Measurements from ENCODE around the gene CCDC24.

CCDC24 gene

GRCh38 chr1:43991476-43992231 is at the start of gene CCDC24:
TSS of gene CCDC24 (plus strand) at chr1:43991599. CDS start at chr1:43991879, 280 bp downstream.
- DNase-seq (ENCODE audit: low spot score): peak; percentile 82

- DNase-seq (ENCODE audit: low spot score): no peak
Measured at GRCh38 chr1:43942411-43942810, 49.0 kb upstream of the CCDC24 start.

GRCh38 chr1:43944860-43945259 is 46.5 kb upstream of the CCDC24 start:
- no peak for DNase-seq (ENCODE audit: low spot score)

DNA sequence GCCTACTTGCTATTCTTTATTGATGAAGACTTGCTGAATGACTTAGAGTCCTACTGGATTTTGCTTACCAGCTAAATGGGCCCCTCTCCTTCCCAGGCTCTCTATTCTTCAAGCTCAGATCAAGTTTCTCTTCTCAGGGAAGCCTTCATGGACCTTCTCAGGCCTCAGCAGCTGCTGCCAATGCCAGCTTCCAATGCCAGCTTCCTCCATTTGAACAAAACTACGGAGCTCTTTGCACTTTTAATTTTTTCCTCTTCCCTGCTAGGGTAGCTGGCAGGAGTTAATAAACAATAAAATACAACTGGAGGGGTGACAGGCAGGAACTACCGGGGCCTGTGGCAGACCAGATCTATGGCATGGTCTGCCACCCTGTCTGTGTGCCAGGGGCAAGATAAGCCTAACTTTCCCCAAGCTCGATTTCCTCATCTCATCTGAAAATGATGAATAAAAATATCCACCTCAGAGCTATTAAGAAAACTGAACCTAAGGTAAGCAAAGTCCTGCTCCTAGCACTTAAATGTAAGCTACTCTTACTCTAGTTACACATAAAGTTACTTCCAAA is 45.6 kb upstream of the CCDC24 start:
- no peak for DNase-seq (ENCODE audit: low spot score)

GRCh38 chr1:43946236-43947060 is 45.0 kb upstream of the CCDC24 start, which contains the start of gene IPO13:
TSS of gene IPO13 (plus strand) at chr1:43946950. CDS start at chr1:43947601, 651 bp downstream.
- DNase-seq (ENCODE audit: low spot score): peak; percentile 98

GRCh38 chr1:43947061-43947873 is 44.1 kb upstream of the CCDC24 start:
- no peak for DNase-seq (ENCODE audit: low spot score)

DNA sequence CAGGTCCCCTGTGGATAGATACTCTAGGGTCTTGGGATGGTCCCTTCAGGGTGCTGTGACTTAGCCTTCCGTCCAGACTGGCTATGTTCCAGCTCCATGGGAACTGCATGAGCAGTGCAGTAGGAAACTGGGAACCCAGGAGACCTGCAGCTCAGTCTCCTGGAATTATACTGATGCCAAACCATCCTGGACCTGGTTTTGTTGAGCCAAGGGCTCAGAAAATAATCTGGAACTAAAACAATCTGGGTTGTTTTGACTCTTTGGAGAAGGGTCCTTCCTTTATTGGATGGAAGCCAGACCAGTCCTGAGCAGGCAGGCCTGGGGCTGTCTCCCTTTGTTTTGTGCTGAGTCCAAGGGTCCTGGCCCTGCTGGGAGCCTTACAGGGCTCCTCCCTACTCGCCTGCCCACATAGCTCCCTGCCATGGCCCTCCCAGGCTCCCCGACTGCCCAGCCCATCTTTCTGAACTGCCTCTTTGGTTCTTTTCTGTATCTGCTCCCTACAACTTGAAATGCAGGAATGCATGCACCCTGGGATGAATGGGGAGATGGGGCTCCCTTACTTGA is 43.4 kb upstream of the CCDC24 start:
- no peak for DNase-seq (ENCODE audit: low spot score)

GRCh38 chr1:43949678-43950077 is 41.7 kb upstream of the CCDC24 start:
- no peak for DNase-seq (ENCODE audit: low spot score)

DNA sequence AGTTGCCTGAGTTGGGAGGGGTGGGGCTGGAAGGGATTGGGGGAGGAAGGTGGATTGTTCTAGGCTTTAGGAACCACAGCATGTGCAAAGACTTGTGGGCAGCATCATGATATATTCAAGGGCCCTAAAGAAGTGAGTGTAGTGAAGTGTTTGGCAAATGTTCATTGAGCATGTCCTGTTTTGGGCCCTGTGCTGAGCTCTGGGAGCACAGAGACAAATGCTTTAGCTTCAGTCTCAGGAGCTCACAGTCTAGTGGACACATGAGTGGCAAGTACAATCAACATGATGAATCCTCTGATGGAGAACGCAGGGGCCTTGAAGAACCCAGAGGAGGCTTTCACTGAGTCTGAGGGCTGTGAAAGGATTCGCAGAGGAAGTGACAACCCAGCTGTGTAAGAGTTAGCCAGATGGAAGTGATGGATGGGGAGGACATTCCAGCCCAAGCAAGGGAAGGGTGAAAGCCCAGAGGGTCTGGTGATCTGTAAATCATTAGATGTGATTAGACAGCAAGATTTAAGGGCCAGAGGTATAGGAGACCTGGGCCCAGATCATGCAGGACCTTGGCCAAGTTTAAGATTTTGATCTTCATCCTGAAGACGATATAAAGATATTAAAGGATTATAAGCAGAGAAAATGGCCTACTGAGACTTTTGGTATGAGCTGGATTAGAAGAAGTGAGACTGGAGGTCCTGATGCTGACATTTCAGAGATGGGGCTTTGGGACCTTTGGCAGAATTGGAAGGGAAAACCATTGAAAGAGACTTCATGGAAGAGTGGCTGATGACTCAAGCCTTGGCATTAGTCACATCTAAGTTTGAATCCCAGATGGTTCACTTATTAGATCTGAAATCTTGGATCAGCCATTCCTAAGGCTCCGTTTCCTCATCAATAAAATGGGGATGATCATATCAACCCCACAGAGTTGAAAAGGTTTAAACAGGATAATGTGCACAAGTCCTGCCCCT is 40.1 kb upstream of the CCDC24 start:
- DNase-seq (ENCODE audit: low spot score): no peak

DNA sequence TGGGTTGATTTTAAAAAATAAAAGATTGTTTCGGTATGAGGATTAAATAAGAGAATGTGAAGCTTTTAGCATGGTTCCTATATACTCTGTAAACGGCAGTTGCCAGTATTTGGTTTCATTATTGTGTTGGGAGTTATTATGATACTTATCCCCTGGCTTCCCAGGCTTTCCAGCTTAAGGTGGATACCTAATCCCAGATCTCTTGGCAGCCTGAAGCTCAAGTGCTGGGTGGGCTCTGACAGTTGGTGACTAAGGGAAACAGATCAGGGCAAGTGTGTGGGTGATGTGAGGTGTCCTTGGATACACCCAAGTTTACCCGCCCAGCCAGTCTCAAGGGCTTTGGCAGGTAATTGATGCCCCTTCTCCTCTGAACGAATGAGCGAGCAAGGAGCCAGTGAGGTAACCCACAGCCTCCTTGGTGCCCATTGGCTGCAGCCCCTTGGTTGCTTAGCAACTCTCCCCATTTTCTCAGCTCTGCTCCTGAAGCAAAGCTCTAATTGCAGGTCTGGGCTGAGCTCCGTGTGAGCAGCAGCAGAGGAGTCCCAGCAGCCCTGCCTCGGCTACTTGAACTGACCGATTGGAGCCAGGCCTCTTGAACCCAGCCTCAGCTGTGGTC is 38.6 kb upstream of the CCDC24 start:
- DNase-seq (ENCODE audit: low spot score): peak; percentile 75

DNA sequence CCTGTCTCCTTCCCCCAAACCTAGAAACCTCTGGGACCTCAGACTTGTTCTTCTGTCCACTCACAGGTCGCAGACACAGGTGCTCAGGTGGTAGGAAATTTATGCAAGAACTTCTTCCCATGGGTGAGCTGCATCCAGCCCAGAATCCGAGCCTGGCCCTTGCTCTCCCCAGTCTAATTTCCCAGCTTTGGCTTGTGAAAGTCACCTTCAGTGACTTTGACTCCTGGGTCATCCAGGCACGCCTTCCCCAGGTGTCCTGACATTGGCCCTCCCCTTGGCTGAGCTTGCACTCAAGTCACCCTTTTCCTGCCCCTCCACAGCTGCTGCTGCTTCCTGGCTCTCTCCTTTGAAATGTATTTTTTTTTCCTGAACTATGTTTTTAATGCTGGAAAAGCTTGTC is 38.0 kb upstream of the CCDC24 start:
- no peak for DNase-seq (ENCODE audit: low spot score)

GRCh38 chr1:43954036-43954435 is 37.4 kb upstream of the CCDC24 start:
- DNase-seq (ENCODE audit: low spot score): no peak

- DNase-seq (ENCODE audit: low spot score): no peak
Measured at GRCh38 chr1:43956234-43956633, 35.2 kb upstream of the CCDC24 start.

DNA sequence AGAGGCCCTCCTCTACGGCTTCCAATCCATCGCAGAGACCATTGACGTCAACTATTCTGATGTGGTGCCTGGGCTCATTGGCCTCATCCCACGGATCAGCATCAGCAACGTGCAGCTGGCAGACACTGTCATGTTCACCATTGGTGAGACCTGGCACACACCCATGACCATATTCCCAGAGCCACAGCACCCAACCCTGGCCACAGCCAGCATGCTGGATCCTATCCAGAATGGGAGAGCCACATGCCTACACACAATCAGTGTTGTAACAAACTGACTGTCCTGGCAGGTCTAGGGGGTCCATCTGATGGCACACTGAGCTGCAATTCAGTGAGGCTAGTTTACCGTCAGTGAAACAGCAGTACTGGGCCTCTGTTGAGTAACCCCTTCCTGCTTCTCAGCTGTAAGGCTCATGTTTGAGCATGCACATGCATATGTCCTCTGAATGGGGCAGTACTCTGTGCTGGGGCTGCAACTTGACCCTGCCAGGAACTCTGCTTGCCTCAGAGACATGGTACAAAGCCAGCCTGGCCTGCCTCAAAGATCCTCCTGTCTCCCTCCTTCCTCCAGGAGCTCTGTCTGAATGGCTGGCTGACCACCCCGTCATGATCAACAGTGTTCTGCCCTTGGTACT is 33.9 kb upstream of the CCDC24 start:
- DNase-seq (ENCODE audit: low spot score): no peak

DNA sequence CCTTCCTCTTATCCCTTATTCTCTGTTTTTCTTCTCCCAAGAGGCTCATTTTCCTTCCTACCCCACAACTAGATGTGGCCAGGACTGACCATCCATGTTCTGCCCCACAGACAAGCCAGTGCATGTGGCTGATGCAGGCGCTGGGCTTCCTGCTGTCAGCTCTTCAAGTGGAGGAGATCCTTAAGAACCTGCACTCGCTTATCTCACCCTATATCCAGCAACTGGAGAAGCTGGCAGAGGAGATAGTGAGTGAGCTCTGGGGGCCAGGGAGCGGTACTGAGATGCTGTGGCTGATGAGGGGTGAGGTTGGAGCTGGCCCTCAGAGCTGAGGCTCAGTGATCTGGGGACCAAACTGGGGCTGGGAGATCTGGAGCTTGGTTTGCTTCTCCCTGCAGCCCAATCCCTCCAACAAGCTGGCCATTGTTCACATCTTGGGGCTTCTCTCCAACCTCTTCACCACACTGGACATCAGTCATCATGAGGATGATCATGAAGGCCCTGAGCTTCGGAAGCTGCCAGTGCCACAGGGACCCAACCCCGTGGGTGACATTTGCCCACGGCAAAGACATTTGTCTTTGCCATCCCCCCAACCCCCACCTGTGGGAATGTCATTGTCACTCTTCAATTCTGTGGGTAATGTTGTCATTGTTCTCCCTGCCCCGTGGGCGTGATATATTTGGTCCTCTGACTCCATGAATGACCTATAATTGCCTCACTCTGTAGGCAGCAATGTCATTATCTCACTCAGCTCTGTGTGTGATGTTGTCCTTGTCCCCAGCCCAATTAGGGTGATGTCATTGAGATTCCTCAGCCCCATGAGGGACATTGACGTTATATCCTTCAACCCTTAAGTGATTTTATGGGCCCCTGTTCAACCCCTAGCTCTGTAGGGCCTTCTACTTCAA is 32.8 kb upstream of the CCDC24 start:
- no peak for DNase-seq (ENCODE audit: low spot score)

DNA sequence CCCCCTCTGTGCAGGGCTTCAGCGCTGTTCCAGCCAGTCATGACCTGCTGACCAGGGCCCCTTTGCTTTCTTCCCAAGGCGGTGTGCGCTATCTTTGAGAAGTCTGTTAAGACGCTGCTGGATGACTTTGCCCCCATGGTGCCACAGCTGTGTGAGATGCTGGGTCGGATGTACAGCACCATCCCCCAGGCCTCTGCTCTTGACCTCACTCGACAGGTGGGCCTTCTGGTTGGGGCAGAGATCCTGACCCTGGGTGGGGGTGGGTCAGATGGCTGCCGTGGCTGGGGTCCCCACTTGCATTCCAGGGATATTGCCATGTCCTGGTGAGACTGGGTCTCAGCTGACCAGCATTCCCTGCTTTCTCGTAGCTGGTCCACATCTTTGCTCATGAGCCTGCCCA is 30.6 kb upstream of the CCDC24 start:
- no peak for DNase-seq (ENCODE audit: low spot score)

DNA sequence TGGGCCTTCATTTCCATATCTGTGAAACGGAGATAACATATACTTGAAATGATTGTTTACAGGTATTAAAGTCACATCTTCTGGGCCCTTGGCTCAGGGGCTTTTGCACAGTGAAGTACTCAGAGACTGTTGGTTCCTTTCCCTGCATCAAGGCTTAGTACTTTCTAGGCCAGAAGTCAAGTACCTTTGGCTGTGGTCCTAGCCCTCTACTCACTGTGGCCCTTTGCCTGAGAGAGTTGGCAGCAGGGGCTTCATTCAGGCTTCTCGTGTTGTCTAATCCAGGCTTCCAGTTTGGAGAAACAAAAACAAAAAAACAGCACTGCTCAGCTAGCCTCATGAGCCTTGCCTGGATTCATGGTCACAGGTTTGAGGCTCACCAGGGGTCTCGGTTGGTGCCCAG is 29.7 kb upstream of the CCDC24 start:
- DNase-seq (ENCODE audit: low spot score): no peak

DNA sequence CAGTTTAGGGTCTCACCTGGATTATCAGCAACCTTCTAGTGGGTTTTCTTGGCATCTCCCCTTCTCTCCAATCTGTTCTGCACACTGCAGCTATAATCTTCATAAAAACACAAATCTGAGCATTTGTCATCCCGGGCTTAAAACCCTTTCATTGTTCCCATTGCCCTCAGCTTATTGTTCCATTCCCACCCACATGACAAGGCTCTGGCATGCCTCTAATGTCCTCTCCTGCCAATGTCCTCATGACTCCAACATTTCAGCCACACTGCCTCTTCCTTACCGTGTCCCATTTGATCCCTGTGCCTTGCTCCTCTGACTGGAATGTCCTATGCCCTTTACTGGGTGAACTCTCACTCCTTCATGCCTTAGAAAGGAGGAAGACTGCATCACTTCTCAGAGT is 29.1 kb upstream of the CCDC24 start:
- no peak for DNase-seq (ENCODE audit: low spot score)

DNA sequence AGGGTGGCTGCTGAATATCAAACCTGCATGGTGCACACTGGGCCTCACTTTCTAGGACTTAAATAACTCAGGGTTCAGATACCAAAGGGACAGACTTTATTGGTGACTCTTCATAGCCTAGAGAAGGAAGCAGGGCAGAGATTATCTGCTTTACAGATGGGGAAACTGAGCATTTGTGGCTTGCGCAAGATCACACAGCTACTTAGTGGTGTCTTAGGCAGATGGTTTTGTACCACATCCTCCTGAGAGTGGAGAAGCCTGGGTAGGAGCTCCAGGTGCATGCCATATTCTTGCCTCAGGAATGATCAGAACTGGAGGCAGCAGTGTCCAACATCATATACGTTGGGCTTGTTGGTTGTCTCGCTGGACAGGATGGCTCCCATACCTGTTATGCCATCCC is 28.4 kb upstream of the CCDC24 start:
- no peak for DNase-seq (ENCODE audit: low spot score)

Measured in ecto neural progenitor cell (in vitro differentiated cells).